ENCODE measurements around the gene KCNAB2.

KCNAB2 gene

DNA sequence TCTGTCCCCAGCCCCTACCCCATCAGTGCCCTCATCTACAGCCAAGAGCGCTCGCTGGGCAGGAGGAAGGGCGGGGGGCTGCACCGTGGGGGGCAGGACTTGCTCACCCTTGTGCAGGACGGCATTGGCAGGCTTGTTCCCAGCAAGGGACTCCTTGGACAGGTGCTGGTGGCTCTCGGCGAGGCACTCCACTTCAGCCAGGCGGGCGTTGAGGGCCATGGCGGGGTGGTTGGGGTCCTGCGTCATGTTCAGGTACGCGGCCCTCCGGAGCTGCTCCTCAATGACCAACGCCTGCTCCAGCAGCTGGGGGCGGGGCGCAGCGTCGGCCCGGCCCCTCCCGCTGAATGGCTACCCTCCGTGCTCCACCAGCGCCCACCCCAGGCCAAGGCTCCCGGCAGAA lies 64.0 kb downstream of the KCNAB2 start:
- ATAC-seq = no peak
- no peak for DNase-seq

DNA sequence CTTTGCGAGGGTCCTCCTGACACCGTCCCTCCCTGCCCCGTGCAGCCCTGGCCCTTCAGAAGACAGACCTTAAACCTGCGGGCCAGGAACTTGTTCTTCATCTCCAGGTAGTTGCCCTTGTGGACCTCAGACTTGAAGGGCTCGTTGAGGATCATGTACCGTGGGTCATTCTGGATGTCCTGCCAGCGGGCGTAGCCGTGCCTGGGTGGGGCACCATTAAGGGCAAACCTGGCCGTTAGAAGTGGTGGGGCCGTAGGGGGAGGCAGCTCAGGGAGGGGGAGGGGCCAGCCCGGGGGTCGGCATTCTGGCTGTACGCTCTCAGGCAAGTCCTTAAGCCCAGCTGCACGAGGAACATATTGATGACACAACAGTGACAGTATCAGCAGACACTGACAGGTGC lies 64.6 kb downstream of the KCNAB2 start:
- ATAC-seq (no peak), DNase-seq (no peak)

DNA sequence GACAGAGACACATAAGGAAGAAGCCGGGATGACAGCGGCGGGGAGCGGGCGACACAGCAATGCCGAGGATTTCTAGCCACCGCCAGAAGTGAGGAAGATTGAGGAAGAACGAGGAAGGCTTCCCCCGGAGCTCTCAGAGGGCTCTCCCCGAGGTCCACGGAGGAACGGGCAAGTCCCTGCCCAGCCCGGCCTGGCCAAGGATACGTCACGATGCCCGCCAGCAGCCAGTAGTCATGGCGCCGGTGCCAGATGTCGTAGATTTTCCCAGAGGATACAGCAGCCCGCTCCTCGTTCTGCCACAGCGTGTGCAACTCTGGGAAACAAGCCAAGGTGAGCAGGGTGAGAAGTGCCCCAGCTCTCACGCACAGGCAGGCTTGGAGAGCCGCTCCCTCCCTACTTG lies 65.9 kb downstream of the KCNAB2 start:
- ATAC-seq = no peak
- no peak for DNase-seq

DNA sequence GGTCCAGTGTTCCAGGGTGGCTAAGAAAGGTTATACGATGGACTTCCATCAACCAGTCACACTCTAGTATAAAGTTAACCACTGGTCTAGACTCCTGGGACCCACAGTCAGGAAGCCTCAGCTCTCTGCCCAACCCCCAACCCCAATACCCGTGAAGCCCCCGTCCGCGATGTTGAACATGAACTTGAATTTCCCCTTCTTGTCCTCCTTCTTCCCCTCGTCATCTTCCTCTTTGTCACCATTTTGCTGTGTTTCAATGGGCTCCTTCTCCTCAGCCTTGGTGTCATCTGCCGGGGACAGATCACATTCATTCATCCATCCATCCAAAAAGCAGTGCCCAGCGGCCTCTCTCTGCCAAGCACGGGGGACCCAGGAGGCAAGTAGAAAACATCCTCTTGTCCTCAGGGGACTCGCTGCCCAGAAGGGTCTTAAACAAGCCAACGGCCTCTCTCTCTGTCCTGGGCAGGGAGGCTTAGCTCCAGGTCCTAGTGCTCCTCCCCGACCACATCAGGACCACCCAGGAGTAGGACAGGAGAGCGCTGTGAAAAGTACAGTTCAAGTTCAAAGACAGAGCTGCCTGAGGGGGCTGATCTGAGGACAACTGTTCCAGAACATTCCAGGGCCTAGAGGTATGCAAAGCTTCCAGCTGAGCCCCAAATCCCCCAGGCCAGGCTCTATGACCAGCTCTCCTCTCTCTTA lies 66.5 kb downstream of the KCNAB2 start:
- ATAC-seq = no peak
- DNase-seq = no peak

DNA sequence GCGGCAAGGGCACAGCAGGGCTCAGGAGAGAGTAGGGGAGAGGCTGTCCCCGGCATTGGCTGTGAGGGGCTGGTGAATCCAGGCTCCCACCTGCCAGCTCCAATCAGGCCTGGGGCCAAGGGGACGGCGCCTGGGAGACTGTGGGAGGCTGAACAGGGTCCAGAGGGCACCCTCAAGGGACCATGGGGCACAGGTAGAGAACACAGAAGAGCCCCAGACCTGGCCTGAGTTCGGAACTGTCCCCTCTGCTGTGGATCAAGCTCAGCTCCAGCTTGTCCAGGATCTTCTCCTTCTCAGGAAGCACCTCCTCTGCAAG lies 67.0 kb downstream of the KCNAB2 start:
- no peak for DNase-seq
- ATAC-seq = no peak

DNA sequence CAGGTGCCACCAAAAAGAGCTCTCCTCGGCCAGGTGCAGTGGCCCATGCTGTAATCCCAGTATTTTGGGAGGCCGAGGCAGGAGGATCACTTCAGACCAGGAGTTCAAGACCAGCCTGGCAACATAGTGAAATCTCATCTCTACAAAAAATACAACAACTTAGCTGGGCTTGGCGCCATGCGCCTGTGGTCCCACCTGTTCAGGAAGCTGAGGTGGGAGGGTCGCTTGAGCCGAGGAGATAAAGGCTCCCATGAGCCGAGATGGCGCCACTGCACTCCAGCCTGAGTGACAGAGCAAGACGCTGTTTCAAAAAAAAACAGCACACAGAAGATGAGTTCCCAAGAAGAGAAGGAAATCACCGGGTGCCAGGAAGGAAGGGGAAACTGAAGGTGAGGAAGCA lies 67.4 kb downstream of the KCNAB2 start:
- ATAC-seq = no peak
- no peak for DNase-seq

DNA sequence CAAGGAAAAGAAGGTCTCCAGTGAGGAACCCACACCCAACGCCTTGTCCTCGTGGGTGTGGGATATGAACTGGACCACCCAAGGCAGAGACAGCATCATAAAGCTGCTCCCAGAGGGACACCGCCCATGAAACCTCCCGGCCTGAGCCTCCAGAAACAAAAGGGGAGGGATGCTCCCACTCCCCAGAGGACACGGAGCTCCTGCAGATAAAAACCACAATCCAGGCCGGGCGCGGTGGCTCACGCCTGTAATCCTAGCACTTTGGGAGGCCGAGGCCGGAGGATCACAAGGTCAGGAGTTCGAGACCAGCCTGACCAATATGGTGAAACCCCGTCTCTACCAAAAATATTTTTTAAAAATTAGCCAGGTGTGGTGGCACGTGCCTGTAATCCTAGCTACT lies 68.1 kb downstream of the KCNAB2 start:
- DNase-seq = no peak
- no peak for ATAC-seq

DNA sequence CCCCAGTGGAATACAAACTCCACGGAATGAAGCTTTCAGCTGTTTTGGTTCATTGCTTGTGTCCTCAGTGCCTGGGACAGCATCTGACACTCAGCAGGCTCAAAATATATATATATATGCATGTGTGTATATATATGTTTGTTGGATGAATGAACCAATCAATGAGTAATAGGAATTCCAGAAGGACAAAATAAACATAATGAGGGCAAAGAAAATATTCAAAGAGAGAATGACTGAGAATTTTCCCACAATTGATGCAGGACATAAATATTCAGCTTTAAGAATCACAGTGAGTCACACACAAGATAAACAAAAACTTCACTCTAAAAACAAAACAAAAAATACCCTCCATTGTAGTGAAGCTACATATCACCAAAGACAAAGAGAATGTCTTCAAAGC lies 70.4 kb downstream of the KCNAB2 start:
- no peak for DNase-seq
- no peak for ATAC-seq

DNA sequence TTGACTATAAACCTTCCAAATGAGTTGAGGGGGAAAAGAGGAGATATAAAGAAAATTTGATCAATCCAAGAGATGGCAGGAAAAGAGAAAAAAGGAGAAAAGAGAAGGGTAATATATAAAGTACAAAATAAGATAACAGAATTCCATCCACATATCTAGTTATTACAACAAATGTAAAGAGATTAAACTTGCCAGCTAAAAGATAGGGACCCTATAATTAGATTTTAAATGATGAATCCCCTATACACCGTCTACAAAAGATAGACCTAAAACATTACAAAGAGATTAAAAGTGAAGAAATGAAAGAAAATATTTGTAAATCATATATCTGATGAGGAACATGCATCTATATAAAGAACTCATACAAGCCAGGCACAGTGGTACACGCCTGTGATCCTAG lies 71.4 kb downstream of the KCNAB2 start:
- ATAC-seq = no peak

DNA sequence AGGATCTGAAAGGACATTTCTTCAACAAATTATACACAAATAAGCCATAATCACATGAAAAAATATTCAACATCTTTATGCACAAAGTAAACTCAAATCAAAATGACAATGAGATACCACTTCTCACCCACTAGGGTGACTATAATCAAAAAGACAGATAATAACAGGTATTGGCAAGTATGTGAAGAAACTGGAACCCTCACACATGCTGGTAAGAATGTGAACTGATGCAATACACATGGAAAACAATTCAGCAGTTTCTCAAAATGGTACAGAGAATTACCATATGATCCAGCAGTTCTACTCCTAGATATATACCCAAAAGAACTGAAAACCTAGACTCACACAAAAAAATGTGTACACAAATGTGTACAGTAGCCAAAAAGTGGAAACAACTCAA lies 71.9 kb downstream of the KCNAB2 start:
- ATAC-seq (no peak), DNase-seq (no peak)

More for the DNA sequence above, 71.4 kb downstream of the KCNAB2 start:
- DNase-seq = no peak

DNA sequence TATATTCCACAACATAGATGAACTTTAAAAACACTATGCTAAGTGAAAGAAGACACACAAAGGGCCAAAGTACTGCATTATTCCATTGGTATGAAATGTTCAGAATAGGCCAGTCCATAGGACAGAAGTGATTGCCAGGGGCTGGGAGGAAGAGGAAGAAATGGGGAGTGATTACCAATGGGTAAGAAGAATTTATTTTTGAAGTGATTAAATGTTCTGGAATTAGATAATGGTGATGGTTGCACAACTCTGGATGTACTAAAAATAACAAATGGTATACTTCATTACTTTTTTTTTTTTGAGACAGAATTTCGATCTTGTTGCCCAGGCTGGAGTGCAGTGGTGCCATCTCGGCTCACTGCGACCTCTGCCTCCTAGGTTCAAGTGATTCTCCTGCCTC lies 72.7 kb downstream of the KCNAB2 start:
- DNase-seq = no peak
- no peak for ATAC-seq

DNA sequence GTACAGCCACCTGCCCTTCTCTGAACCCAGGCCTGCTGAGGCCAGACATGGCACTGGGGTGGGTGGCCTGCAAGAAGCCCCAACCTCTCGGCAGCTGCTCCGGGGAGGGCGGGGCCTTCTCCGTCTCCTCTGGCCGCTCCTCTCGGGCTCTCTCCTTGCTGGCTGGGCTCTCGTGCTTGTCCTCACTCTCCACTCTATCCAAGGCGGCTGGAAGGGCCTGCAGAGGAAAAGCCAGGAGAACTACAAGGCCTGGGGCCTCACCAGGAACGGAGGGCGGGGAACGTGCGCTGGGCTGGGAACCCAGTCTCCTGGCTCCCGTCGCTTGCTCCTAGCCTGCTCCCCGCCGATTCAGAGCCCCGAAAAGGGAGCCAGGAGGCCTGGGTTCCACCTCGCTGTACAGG lies 75.3 kb downstream of the KCNAB2 start:
- no peak for ATAC-seq

DNA sequence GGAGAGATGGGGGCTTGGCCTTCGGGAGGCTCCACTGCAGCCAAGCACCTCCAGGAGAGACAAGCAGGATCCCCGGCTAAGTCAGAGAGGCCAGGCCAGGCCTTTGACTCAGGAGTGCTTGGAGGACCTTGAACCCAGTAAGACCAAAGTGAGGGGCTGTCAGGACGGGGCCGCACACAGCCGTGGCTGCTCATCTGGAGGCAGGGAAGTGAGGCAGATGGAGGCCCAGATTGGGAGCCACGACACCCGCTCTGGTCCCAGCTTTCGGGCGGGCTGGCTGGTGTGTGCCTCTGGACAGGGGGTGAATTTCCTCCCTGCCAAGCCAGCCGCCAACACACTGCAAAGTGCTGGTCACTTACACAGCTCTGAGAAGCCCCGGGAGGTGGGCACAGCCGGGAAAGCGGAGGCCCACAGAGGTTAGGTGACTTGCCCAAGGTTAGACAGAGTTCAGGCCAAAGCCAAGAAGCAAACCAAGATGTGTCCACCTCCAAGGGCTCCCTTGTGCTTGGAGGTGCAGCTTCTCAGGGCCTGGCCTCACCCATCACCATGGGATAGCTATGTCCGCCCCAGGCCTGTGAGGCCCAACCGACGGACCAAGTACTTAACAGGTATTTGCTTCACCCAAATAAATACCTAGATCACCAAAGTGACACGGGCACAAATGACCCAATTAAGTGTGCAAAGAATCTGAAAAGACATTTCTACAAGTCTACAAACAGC lies 76.1 kb downstream of the KCNAB2 start:
- ATAC-seq (no peak), DNase-seq (no peak)

More for the DNA sequence above, 75.3 kb downstream of the KCNAB2 start:
- no peak for DNase-seq

DNA sequence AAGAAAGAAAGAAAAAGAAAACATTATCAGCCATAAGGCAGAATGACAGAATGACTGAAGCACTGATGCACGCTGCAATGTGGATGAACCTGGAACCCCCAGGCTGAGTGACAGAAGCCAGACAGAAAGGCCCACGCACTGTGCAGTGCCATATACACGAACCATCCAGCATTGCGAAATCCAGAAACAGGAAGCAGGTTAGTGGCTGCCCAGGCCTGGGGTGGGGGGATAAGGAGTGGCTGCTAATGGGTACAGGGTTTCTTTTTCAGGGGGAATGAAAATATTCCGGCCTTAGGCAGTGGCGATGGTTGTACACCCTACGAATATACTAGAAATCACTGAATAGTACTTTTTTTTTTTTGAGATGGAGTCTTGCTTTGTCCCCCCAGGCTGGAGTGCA lies 77.4 kb downstream of the KCNAB2 start:
- ATAC-seq (no peak), DNase-seq (no peak)

DNA sequence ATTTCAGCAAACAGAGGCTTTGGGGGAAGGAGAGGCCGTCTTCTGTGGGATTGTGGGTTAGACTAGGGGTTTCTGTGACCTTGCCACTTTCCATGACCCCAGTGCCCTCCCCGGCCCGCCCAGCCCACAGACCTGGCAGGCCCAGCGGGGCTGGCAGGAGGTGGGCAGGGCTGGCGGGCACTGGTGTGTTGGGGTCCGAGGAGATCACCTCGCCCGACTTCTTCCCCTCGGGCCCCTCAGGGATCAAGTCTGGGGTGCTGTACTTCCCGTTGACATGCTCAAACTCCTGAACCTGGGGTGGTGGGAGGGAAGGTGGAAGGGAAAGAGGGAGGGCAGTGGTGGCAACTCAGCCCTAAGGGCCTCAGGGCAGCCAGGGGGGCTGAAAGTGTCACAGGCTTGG lies 78.1 kb downstream of the KCNAB2 start:
- no peak for DNase-seq
- ATAC-seq = no peak

DNA sequence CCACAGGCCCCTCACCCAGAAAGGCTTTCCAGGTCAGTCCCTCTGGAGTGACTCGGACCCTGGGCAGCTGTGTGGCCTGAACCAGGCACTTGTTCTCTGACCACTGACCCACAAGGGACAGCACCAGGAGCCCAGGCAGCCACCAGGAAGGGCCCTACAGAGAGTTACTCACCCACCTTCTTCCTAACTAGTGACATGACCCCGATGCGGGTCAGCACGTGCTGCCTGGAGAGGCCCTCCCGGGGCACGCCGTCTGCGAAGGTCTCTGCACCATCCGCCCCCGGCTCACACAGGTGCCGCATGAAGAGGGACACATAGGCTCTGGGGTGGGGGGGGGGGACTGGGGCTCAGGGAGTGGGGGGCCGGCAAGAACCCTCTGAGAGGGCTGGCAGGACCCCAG lies 78.7 kb downstream of the KCNAB2 start:
- ATAC-seq = no peak
- no peak for DNase-seq

DNA sequence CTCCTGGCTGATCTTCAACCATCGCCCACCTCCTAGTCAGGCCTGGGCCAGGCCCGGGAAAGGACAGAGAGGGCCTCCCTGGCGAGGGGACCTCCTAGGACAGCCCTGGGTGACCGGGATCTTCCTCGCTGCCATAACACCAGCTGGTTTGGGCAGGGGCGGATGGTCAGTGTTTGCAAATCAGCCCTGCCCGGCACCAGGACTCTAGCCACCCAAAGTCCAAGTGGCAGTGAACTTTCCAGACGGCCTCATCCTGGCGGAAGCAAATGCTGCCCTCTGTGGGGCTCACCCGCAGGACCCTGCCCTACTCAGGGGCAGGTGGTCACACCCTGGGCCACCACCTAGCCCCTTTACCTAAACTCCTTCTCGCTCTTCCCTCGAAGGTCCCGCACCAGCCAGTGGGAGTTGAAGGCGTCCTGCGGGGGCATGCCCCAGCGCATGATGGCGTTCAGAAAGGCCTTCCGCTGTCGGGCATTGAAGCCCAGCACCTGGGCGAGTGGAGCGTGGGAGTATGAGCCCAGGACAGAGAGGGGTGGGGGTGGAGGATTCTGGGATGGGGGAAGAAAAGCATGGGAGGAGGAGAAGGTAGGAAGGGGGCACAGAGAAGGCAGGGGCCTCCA lies 79.2 kb downstream of the KCNAB2 start:
- DNase-seq (no peak), ATAC-seq (no peak)

DNA sequence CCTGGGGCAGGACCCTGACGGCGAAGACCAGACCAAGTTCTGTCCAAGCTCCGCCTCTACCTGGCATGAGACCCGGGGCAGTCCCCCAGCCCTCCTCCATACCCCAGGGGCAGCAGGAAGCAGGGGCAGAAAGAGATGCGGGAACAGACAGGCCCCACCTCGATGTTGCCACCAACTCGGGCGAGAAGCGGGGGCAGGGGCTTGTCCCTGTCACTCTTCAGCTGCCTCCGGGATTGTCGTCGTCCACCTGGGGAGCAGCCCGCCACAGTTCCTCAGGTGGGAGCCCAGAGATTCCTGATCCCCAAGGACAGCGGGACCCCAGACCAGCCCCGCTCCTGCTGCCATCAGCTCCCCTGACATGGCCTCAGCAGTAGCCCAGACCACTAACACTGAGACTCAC lies 79.7 kb downstream of the KCNAB2 start:
- DNase-seq = no peak

DNA sequence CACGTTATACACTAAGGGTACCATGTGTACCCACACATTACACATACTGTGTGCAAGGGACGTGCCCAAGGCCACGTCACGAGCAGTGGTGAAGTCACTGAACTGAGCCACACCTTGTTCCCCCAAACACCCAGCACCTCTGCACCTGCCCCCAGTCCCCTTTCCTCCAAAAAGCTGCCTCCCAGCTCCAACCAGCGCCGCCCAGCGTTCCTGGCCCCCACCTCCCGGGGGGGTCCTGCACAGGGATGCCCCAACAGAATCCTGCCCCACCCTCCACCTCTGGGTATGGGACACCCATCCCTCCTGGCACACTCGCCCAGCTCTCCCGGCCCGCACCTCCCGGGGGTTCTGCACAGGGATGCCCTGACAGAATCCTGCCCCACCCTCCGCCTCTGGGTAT lies 80.3 kb downstream of the KCNAB2 start:
- no peak for ATAC-seq
- DNase-seq = no peak

More for the DNA sequence above, 79.7 kb downstream of the KCNAB2 start:
- ATAC-seq = no peak

DNA sequence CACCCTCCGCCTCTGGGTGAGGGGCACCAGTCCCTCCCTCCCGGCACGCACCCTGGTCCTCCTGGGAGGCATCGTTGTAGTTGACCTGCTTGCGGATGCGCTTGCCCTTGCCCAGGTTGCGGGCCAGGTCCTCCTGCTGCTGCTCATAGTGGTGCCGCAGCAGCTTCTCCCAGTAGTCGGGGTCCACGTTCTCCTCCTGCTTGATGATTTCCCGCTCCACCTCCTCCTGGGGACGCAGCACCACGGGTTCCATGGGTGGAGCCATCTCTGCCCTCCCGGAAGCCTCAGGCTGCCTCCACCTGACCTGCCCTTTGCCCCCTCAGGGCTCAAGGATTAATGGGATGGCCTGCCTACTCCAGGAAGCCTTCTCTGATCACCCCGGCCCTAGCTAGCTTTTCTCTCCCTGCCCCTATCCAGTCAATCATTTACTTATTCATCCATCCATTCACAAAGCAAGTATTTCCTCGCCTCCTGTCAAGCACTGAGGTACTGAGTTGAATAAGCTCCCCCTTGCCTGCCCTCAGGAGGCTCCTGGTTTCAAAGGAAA lies 80.9 kb downstream of the KCNAB2 start:
- DNase-seq = no peak
- no peak for ATAC-seq

DNA sequence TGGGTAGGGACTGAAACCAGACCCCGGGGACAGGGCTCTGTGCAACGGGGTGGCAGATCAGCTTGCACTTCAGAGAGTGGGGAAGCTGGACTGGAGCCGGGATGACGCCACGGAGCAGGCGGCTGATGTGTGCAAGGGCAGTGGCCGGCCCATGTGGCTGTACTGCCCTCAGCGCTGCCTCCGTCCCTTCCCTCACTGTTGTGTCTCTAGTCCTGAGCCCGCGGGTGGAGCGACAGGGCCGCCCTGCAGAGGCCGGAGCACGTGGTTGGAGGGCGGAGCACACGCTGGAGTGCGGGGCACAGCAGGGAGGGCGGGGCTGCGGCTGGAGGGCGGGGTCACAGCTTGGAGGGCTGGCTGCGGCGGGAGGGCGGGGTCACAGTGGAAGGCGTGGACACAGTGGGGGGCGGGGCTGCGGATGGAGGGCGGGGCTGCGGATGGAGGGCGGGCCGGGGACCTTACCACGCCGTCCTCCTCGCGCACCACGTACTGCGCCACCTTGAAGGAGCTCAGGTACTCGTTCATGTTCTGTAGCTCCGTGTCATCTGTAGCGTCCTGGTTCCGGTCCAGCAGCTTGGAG lies 82.0 kb downstream of the KCNAB2 start:
- ATAC-seq = peak; percentile 69
- DNase-seq = peak; percentile 77

DNA sequence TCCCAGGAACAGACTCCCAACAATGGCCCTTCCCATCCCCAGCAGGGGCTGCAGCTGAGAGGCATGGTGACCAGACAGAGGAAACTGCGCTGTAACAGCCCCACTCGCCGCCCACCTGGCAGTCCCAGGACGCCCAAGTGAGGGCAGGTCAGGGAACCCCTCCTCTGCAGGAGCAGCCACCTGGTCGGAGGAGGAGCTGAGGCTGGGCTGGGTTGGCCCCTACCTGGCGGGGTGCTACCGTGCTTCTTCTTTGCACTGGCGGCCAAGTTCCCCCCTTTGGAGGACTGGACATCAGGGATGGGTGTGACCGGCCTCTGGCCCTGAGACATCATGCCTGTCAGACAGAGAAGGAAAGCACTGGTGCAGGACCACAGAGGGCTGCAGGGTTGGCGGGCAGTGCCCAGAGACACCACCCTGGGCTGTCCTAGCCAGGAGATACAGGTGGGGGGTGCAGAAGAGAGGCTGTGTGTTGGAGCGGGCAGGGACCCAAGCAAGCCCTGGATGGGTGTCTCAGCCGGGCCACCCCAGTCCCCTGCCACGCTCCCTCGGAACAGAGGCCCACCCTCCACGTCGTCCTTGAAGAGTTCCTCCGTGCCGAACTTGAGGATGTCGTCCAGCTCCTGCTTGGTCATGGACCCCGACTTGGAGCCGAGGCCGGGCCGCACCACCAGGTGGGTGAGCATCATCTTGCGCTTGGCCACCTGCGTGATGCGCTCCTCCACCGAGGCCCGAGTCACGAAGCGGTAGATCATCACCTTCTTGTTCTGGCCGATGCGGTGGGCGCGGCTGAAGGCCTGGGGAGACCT lies 82.8 kb downstream of the KCNAB2 start:
- ATAC-seq (no peak), DNase-seq (no peak)

All from stimulated activated naive CD8-positive, alpha-beta T cell treated with anti-CD3 and anti-CD28 coated beads, Interleukin-15, Interleukin-2, amounts not matched to agents 100 U/mL and 50 U/mL, for 24 hours (primary cell).